Caki2 (cell line): ENCODE measurements around the gene ERC2. TPM values are rescaled to one million over a fixed set of nuclear protein-coding genes. Genes with fewer than 3 reads are reported as not detected.

ENCODE experiments used
- DNase-seq: peaks from one replicate; pipeline ENCODE4 v3.0.0-alpha.2; 2015; ENCODE audit warnings: low read depth
- in situ Hi-C: cut with HindIII; loops from 2 replicates; pipeline ENCODE4 v1.10.0; 2016; ENCODE audit warnings: low sequenced_read_pairs, low pct_unique_long_range_greater_than_20kb, mixed read lengths
- total RNA-seq: library from RNA; depleted of rRNA; stranded (reverse); fragments of >200 nt; shearing (Covaris generic); gene quantifications from 2 replicates; pipeline ENCODE4 v1.2.3, GENCODE V29; 2014; ENCODE audit warnings: low replicate concordance

ERC2 gene
- total RNA-seq, 1 experiment from 2014 or later, result not detected

DNA sequence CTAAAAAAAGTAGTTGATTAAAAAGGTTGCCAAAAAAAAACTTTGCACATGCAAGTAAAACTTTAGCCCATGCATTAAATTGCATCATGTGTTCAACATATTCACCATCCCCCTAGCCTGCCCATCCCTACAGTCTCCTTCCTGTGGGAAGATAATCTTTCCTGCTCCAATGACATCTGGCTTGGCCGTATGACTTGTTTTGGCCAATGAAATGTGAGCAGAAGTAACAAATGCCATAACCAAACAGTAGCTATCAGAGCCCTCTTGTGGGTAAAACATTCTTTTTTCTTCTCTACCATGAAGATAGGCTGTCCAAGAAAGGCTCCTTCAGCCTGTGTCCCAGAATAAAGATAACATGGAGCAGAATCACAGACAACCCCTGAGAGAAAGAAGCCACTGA, 15.3 kb downstream of the ERC2 start:
- in situ Hi-C loops, result no loop called here
- DNase-seq, result no peak

DNA sequence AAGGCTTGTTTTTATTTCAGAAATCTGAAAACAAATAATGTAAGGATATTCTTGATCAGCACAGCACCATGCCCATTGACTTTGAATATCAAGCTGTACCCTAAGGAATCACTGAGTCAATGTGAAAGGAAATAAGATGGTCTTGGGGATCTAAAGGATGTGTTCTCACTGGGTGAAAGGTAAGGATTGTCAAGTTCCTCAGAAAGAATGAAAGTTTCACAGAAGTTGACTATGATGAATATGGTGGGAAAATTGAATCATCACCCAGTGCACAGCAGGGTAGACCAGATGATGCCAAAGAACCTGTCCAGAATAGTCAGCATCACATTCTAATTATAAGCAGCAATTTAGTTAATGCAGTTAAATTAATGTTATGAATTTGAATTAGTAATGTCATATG, 16.2 kb downstream of the ERC2 start:
- in situ Hi-C loops, result no loop called here
- no peak for DNase-seq

DNA sequence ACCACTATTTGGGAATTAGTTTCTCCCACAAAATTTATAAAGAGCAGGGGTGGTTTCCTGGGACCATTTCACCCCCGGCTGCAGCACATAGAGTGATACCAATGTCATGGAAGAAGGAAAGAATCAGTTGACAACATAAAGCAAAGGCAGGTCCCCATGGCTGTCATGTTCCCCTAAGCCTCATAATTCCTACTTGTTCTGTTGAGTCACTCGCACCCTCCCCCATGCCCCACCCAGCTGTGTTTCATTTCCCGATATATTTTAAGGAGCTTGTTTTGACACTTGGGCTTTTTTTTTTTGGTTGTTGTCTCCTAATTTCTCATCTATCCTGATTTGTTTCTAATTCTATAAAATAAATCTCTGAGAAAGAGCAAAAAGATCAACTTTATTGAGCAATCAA, 24.9 kb downstream of the ERC2 start:
- no peak for DNase-seq
- in situ Hi-C loops, result no loop called here

GRCh38 chr3:56428667-56429066, 39.6 kb downstream of the ERC2 start:
- in situ Hi-C loops, result no loop called here
- DNase-seq, result no peak

DNA sequence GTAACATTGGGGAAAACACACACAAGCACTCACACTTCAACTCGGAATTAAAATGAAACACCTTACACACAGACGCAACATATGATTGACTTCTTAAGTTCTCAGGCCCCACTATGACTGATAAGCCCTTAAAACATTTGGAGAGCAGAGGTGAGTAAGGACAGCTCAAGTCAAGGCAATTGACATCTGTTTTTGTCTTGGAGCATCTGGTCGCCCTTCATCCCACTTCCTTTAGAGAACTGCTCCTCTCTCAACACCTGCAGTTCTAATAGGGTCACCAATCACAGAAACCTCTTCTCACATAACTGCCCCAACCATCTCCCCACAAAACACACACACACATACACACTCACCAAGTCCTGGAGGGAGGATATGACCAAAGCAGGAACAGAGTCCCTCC, 43.4 kb downstream of the ERC2 start:
- in situ Hi-C loops, result no loop called here
- no peak for DNase-seq

DNA sequence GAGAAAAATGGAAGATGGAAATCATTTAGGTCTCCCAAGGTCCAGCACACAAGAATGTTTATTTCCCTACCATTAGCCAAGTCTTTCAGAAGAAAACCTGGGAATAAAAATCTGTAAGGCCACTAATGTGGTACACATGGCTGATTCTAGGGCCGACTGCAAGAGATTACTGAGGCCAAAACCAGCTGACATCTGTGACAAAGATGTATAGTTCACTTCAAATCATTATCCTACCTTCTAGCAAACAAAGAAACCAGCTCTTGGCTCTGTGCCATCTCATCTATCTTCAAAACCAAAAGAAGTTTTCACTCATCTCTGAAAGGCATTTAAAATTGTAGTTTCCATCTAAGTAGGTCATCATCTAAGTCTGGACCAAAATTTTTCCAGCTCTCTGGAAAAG, 43.9 kb downstream of the ERC2 start:
- in situ Hi-C loops, result no loop called here

GRCh38 chr3:56423661-56424099, 44.6 kb downstream of the ERC2 start:
- in situ Hi-C loops, result no loop called here
- DNase-seq, result no peak

More for the DNA sequence above, 43.9 kb downstream of the ERC2 start:
- DNase-seq, result no peak

DNA sequence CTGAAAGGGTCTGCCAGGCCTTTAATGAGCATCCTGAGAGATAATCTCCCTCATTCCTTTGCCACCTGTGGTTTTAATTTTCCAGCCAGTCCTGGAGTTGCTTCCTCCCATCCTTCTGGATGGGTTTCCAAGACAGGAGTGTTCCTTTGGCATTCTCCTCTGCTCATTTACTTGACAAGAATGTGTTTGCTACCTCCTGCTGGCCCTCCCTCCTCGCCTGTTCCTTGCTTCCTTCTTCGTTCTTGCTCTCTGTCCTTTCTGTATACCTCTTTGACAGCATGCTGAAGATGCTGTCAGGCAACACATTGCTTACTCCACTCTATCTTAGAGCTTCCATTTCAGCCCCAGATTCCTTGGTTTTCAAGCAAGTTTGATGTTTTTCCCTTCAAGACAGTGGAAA, 46.0 kb downstream of the ERC2 start:
- in situ Hi-C loops, result no loop called here
- no peak for DNase-seq

DNA sequence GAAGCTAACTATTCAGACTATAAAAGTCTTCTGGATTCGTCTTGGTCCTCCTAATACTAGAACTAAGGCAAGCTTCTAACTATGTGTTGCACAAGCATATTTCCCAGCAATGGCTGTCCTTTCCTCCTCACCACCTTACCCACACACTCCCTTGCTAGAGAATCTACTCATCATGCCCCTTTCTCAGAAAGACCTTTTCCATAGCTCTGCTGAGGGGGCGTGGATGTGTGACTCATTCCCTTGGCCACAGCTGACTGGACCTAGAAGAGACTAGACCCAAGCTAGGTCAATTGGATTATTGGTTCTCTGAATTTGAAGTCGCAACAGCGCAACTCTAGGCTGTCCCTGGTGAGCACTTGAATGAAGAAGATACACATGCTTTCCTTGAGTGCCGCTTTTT, 47.1 kb downstream of the ERC2 start:
- in situ Hi-C loops, result no loop called here

DNA sequence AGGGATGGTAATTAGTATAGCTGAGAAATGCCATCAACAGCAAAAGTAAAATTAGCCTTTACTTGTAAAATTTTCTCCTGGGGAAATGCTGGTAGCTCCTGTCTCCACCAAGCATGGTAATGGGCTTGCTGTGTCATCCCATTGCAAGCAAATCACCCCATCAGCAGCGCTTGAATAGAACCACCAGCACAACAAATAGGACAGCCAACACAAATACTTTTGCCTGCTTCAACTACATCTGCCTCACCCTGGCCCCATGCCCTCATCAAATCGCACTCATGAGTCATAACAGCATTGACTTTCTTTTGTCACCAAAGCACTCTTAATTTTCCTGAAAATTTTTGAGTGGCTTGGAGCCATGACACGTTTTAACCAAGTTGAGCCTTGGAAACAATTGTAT, 52.6 kb downstream of the ERC2 start:
- DNase-seq, result no peak
- in situ Hi-C loops, result no loop called here

More for the DNA sequence above, 47.1 kb downstream of the ERC2 start:
- no peak for DNase-seq

DNA sequence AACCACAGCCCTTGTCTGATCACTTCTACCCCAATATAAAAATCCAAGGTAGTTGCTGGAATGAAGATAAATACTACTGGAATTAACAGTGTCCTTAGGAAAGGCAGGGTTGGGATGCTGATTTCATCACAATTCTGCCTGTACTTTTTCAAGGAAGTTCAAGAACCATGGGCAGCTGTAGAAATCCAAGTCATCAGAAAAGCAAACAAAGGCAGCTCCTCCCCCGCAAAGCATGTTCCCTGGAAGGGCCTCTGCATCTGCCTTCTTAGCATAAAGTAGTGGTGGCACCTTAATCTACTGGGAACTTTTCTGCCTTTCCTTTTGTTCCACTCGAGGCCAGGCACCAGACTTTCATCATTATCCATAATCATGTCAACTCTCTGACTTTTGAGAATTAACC, 54.4 kb downstream of the ERC2 start:
- no peak for DNase-seq

DNA sequence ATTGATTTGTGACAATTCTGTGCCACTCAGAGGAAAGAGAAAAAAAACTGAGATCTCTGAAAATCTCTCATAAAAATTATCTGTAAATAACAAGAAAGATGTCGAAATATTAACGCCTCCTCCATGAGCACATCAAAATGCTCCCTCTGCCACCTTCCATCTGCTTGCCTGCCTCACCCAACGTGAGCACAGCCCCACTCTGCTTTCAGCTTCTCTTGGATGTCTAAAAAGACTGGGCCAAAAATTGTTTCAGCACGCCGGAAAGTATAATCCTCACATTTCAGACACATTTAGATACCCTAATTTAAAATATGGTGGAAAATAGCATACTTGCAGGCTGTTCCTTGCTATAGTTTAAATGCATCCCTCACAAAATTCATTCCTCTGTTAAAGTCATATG, 57.1 kb downstream of the ERC2 start:
- in situ Hi-C loops, result no loop called here
- no peak for DNase-seq

More for the DNA sequence above, 54.4 kb downstream of the ERC2 start:
- in situ Hi-C loops, result no loop called here

DNA sequence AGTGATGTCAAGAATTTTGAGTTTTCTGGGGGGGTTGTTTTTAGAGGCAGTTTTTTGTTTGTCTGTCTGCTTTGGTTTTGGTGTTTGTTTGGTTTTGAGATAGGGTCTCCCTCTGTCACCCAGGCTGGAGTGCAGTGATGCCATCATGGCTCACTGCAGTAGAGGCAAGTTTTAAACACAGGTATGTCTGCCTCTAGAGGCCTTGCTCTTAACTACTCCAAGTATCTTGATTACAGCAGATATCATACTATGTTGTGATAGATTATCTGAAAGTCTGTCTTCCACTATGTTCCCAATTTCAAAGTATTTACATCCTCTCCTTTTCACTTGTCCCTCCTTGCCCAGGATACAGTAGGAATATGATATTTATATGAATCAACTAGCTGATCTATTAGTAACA, 57.7 kb downstream of the ERC2 start:
- in situ Hi-C loops, result no loop called here
- no peak for DNase-seq

GRCh38 chr3:56409790-56410189, 58.5 kb downstream of the ERC2 start:
- no peak for DNase-seq
- in situ Hi-C loops, result no loop called here

- in situ Hi-C loops, result no loop called here
- DNase-seq, result no peak
Observed at GRCh38 chr3:56408761-56409196, 59.5 kb downstream of the ERC2 start.

GRCh38 chr3:56406826-56407515, 61.3 kb downstream of the ERC2 start:
- no peak for DNase-seq
- in situ Hi-C loops, result no loop called here

GRCh38 chr3:56404884-56405283, 63.4 kb downstream of the ERC2 start:
- in situ Hi-C loops, result no loop called here
- DNase-seq, result no peak

DNA sequence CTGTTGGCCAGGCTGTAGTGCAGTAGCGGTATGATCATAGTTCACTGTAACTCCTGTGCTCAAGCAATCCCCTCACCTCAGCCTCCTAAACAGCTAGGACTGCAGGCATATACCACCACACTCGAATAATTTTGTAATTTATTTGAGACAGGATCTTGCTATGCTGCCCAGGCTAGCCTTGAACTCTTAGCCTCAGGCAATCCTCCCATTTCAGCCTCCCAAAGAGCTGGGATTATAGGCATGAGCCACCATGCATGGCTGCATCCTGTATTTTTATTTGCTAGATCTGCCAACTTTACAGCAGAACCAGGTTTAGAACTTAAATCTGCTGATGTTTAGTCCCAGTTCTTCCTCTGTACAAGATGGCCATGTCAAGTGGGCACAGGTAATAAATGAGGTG, 69.6 kb downstream of the ERC2 start:
- in situ Hi-C loops, result no loop called here
- no peak for DNase-seq

- DNase-seq, result no peak
- in situ Hi-C loops, result no loop called here
Observed at GRCh38 chr3:56397798-56398197, 70.5 kb downstream of the ERC2 start.

- in situ Hi-C loops, result no loop called here
- DNase-seq, result no peak
Observed at GRCh38 chr3:56389183-56389830, 79.0 kb downstream of the ERC2 start.
